K562 (cell line): ENCODE measurements around the gene DUSP16. TPM values are rescaled to one million over a fixed set of nuclear protein-coding genes. Genes with fewer than 3 reads are reported as not detected.

Source experiments
- ATAC-seq: fragments of 200-7000 bp; cut with Tn5 transposase; 3 replicates; pipeline ENCODE4 v1.9.1; 2020; ENCODE audit warnings: moderate library complexity
- BruUV-seq: library from RNA; stranded (reverse); fragments of 400-500 nt; replicated peaks from 2 replicates; lab custom pipeline; 2021; lab: Mats Ljungman, UMichigan
- CTCF ChIA-PET: fragments of 300-600 bp; formaldehyde crosslinking; extraction: SDS; loops from one replicate; lab custom pipeline; 2021; ENCODE audit warnings: low intra/inter-chr PET ratio; lab: Yijun Ruan, JAX
- POLR2A ChIA-PET: fragments of 300-600, 350-650 bp; sonication (Branson Sonifier 250); formaldehyde crosslinking; extraction: SDS; loops from one replicate; lab custom pipeline; 2021; ENCODE audit warnings: antibody characterized with exemption, inconsistent platforms; lab: Yijun Ruan, JAX
- DNase-seq, 4 experiments: peaks; one replicate each; pipeline versions ENCODE4 v3.0.0 to v3.0.0-alpha.2; 2011 to 2018; ENCODE audit warnings: low spot score in 3 of 4, mixed read lengths in 3 of 4; ENCODE audit errors: extremely low read depth in 1 of 4
- FAIRE-seq: peaks from 2 replicates; lab custom pipeline; 2011; peaks lifted over from hg19 to GRCh38; lab: Jason Lieb, UNC
- H2AFZ ChIP-seq: 2 replicates; pipeline ENCODE4 v1.6.0; 2011; ENCODE audit warnings: low read depth, low read length, control low read depth, inconsistent platforms
- H3K27ac ChIP-seq: fragments of 200-600 bp; 3 replicates; pipeline ENCODE4 v1.8.0; 2011; ENCODE audit warnings: low read depth, mild to moderate bottlenecking, control low read depth, inconsistent platforms, low read length, moderate library complexity, mixed read lengths; ENCODE audit errors: extremely low read depth
- H3K27me3 ChIP-seq, 2 experiments: fragments of 300-600 bp in 1 of 2; 2 replicates in 1 of 2; 3 replicates in 1 of 2; pipeline versions ENCODE4 v1.6.0 to v1.8.0; 2011; ENCODE audit warnings: inconsistent platforms in 2 of 2, low read length in 2 of 2, mild to moderate bottlenecking in 1 of 2, mixed read lengths in 1 of 2, moderate library complexity in 1 of 2; ENCODE audit not compliant: control insufficient read depth in 2 of 2, insufficient read depth in 2 of 2
- H3K36me3 ChIP-seq: fragments of 300-600 bp; 3 replicates; pipeline ENCODE4 v1.8.0; 2011; ENCODE audit warnings: mild to moderate bottlenecking, low read length, inconsistent platforms; ENCODE audit not compliant: control insufficient read depth, insufficient read depth
- H3K4me1 ChIP-seq, 2 experiments: fragments of 200-600 bp in 1 of 2; replicated peaks in 1 of 2; 2 replicates in 1 of 2; 3 replicates in 1 of 2; pipeline versions ENCODE4 v1.5.1 to v1.8.0; 2011; ENCODE audit warnings: inconsistent platforms in 2 of 2, low read length in 2 of 2, mild to moderate bottlenecking in 1 of 2, mixed read lengths in 1 of 2, moderate library complexity in 1 of 2; ENCODE audit not compliant: control insufficient read depth in 2 of 2, insufficient read depth in 2 of 2
- H3K4me2 ChIP-seq: 2 replicates; pipeline ENCODE4 v1.6.1; 2011; ENCODE audit warnings: low read length, control low read depth, inconsistent platforms, mixed read lengths; ENCODE audit not compliant: insufficient read depth
- H3K4me3 ChIP-seq: fragments of 200-600 bp; sonication (generic), shearing (Covaris generic); 2 replicates; pipeline ENCODE4 v1.5.1; 2016; ENCODE audit warnings: control low read depth, inconsistent platforms
- H3K79me2 ChIP-seq: fragments of 200-600 bp; 3 replicates; pipeline ENCODE4 v1.8.0; 2011; ENCODE audit warnings: low read length, inconsistent platforms; ENCODE audit not compliant: control insufficient read depth, insufficient read depth
- H3K9ac ChIP-seq, 2 experiments: 2 replicates each; pipeline versions ENCODE4 v1.6.0 to v1.6.1; 2011; ENCODE audit warnings: low read depth in 2 of 2, low read length in 2 of 2, control low read depth in 1 of 2, inconsistent platforms in 1 of 2, mild to moderate bottlenecking in 1 of 2, mixed read lengths in 1 of 2; ENCODE audit not compliant: insufficient read depth in 1 of 2
- H3K9me1 ChIP-seq: one replicate; pipeline ENCODE4 v1.6.0; 2011; ENCODE audit warnings: inconsistent platforms, mild to moderate bottlenecking, low read length, moderate library complexity; ENCODE audit not compliant: control insufficient read depth, insufficient read depth
- H3K9me3 ChIP-seq: replicated peaks from 2 replicates; pipeline ENCODE4 v1.5.1; 2011; ENCODE audit warnings: low read depth, low read length, inconsistent platforms; ENCODE audit not compliant: control insufficient read depth, insufficient read depth
- H4K20me1 ChIP-seq: replicated peaks from 2 replicates; pipeline ENCODE4 v1.6.1; 2011; ENCODE audit warnings: low read length, inconsistent platforms, mixed read lengths; ENCODE audit not compliant: control insufficient read depth, insufficient read depth
- CAMTA2 ChIP-seq: fragments of 250-450 bp; sonication (Bioruptor Pico); conservative IDR thresholded peaks from 2 replicates; pipeline ENCODE4 v1.5.1; 2022
- DACH1 ChIP-seq: fragments of 450-650 bp; IDR thresholded peaks from 2 replicates; pipeline ENCODE4 v1.6.1; 2018; ENCODE audit not compliant: partially characterized antibody
- ELF2 ChIP-seq: fragments of 250-450 bp; sonication (Bioruptor Pico); IDR thresholded peaks from 2 replicates; pipeline ENCODE4 v1.5.0; 2021; ENCODE audit warnings: mild to moderate bottlenecking
- HSF4 ChIP-seq: fragments of 250-450 bp; sonication (Bioruptor Pico); IDR thresholded peaks from 2 replicates; pipeline ENCODE4 v2.1.2; 2022; ENCODE audit warnings: mild to moderate bottlenecking, moderate library complexity, borderline replicate concordance
- MEIS2 ChIP-seq: fragments of 450-650 bp; IDR thresholded peaks from 2 replicates; pipeline ENCODE4 v1.6.1; 2014; ENCODE audit warnings: mild to moderate bottlenecking; ENCODE audit not compliant: partially characterized antibody
- MTF1 ChIP-seq: fragments of 250-450 bp; sonication (Bioruptor Pico); IDR thresholded peaks from 2 replicates; pipeline ENCODE4 v1.9.0; 2021; ENCODE audit warnings: moderate library complexity, mild to moderate bottlenecking, inconsistent platforms, borderline replicate concordance
- NRF1 ChIP-seq, 2 experiments: fragments of 450-650 bp; IDR thresholded peaks in 1 of 2; conservative IDR thresholded peaks in 1 of 2; 2 replicates each; pipeline ENCODE4 v1.6.1; 2014; ENCODE audit warnings: mild to moderate bottlenecking in 2 of 2
- RBM25 ChIP-seq: fragments of 200-400 bp; formaldehyde crosslinking; IDR thresholded peaks from 2 replicates; pipeline ENCODE4 v1.6.1; 2018; ENCODE audit warnings: low read length, low read depth, moderate library complexity; ENCODE audit not compliant: severe bottlenecking
- SRSF7 ChIP-seq: fragments of 200-400 bp; formaldehyde crosslinking; optimal IDR thresholded peaks from 2 replicates; pipeline ENCODE3; 2017; ENCODE audit warnings: mild to moderate bottlenecking, low read depth, low read length
- STAT5A ChIP-seq: IDR thresholded peaks from 2 replicates; pipeline ENCODE4 v1.6.1; 2012; ENCODE audit warnings: low read length, inconsistent platforms, borderline replicate concordance
- TAF1 ChIP-seq: IDR thresholded peaks from 2 replicates; pipeline ENCODE4 v1.6.1; 2011; ENCODE audit warnings: mild to moderate bottlenecking, low read length, moderate library complexity; ENCODE audit not compliant: insufficient read depth, control insufficient read depth, severe bottlenecking; ENCODE audit errors: extremely low read depth
- ZNF445 ChIP-seq: fragments of 250-450 bp; sonication (Bioruptor Pico); IDR thresholded peaks from 2 replicates; pipeline ENCODE4 v1.4.0; 2020; ENCODE audit warnings: low read depth, mild to moderate bottlenecking, moderate library complexity
- ZNF584 ChIP-seq: fragments of 200-800 bp; sonication (Bioruptor generic); IDR thresholded peaks from 2 replicates; pipeline ENCODE4 v1.6.1; 2016; ENCODE audit warnings: low read depth, mild to moderate bottlenecking, missing genetic modification characterization, missing compliant biosample characterization
- WGBS: fragments of 100-300 bp; shearing (Covaris generic); methylation state at CpG from one replicate; pipeline ENCODE4 v1.1.6; 2016; ENCODE audit warnings: low coverage, mixed read lengths; ENCODE audit not compliant: insufficient coverage; ENCODE audit errors: missing lambda C conversion rate; 5-methylcytosine and 5-hydroxymethylcytosine counted together
- in situ Hi-C: fragments of 300-500 bp; cut with MboI; formaldehyde crosslinking; loops from 4 replicates; pipeline ENCODE4 v1.15.0; 2018; ENCODE audit warnings: inconsistent platforms, mixed read lengths
- intact Hi-C: fragments of 100-400 bp; cut with micrococcal nuclease; formaldehyde crosslinking; loops from 2 replicates; pipeline ENCODE4 v1.14.2; 2022
- polyA plus RNA-seq, 8 experiments: library from polyadenylated mRNA; depleted of rRNA in 4 of 8; stranded (reverse) in 5 of 8; unstranded in 3 of 8; fragments of >200 nt; fragmentation: Nextera tagmentation in 2 of 8; fragmentation: Illumina TruSeq in 1 of 8; extraction: Ambion mirVana in 2 of 8; extraction: Trizol in 1 of 8; gene quantifications; 2 replicates each; pipeline versions ENCODE4 v1.2.1 to v1.2.3, GENCODE V29; 2011 to 2014; ENCODE audit warnings: inconsistent platforms in 1 of 8, missing spikeins in 1 of 8
- total RNA-seq, 7 experiments: library from RNA; depleted of rRNA in 6 of 7; stranded (reverse); fragments of >200 nt in 6 of 7; fragmentation: Illumina TruSeq in 2 of 7; extraction: Trizol in 2 of 7; gene quantifications; 2 replicates each; pipeline versions ENCODE4 v1.2.1 to v1.2.3, GENCODE V29; 2011 to 2021; ENCODE audit warnings: low replicate concordance in 1 of 7
- TF ChIP-seq, protein P1 (sequence below): fragments of 250-450 bp; sonication (Bioruptor Pico); IDR thresholded peaks from 2 replicates; pipeline ENCODE4 v1.5.0; 2021

The DUSP16 gene
- total and polyA plus RNA-seq, 9 of the 15 experiments (the other 6 are each of a cell fraction or from before 2014, with no cell fraction given): 0.70 to 12.3 (median 5.7) TPM

DNA sequence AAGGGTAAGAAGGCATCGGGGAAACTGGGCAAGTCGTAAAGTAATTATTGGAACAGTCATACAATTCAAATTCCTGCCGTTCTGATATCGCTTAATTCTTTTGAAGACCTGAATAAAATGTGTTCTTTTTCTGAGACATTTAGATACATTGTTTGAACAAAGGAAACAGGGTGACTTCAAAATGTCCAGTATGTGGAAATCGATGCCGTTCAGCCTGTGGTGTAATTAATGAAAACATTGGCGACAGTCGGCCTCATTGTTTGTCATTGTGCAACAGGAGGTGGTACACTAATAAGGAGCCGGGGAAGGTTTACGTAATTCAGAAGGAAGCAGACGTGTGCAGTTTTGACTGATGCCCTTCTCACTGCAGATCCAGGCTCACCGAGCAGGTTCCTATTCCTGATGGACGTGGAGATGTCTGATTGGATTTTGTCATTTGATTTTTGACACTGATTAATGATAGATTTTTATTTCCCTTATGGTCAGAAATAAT lies 113.1 kb downstream of the DUSP16 start (continued):
- TF ChIP-seq ZNF584 (CRISPR knock-in tag): no peak
- no peak for TF ChIP-seq HSF4 (CRISPR knock-in tag)
- no peak for TF ChIP-seq CAMTA2 (CRISPR knock-in tag)

GRCh38 chr12:12447837-12448236 lies 114.8 kb downstream of the DUSP16 start:
- no peak overlapping the region for H3K4me3 ChIP-seq
- H3K4me2 ChIP-seq: no peak overlapping the region
- H3K79me2 ChIP-seq: no peaks in the 10 kb centered on the region
- H3K36me3 ChIP-seq: no peaks in the 10 kb centered on the region
- H3K27me3 ChIP-seq: no peaks in the 10 kb centered on the region
- 82% methylated on average over 10 of the region's 10 CpGs for WGBS
- ATAC-seq (no peak), DNase-seq (no peak), FAIRE-seq (no peak)
- H3K4me1 ChIP-seq: peaks cover 0 to 2% of the 10 kb centered on the region in 2 experiments; a peak in 2 of 5 replicates
- CTCF ChIA-PET: no interaction called here
- H2AFZ ChIP-seq: no peak overlapping the region
- no peak overlapping the region for H3K9ac ChIP-seq
- H3K9me3 ChIP-seq: no peaks in the 10 kb centered on the region
- POLR2A ChIA-PET: no interaction called here
- no TSS peak for BruUV-seq
- 0 out of 2 replicates have a peak, but pooled peaks cover 3% of the 10 kb centered on the region for H4K20me1 ChIP-seq
- intact Hi-C loops: no loop called here
- H3K27ac ChIP-seq: no peak overlapping the region
- no peaks in the 10 kb centered on the region for H3K9me1 ChIP-seq
- TF ChIP-seq SRSF7 (no peak), MTF1 (CRISPR knock-in tag) (no peak), NRF1 (conservative IDR thresholded peaks at IDR 0.05 in 1 of 2, IDR thresholded peaks at IDR 0.05 in 1 of 2) (no peak), ZNF445 (CRISPR knock-in tag) (no peak), MEIS2 (no peak), RBM25 (no peak), TAF1 (no peak), STAT5A (no peak), ELF2 (CRISPR knock-in tag) (no peak), DACH1 (no peak)
- TF ChIP-seq, protein P1, sequence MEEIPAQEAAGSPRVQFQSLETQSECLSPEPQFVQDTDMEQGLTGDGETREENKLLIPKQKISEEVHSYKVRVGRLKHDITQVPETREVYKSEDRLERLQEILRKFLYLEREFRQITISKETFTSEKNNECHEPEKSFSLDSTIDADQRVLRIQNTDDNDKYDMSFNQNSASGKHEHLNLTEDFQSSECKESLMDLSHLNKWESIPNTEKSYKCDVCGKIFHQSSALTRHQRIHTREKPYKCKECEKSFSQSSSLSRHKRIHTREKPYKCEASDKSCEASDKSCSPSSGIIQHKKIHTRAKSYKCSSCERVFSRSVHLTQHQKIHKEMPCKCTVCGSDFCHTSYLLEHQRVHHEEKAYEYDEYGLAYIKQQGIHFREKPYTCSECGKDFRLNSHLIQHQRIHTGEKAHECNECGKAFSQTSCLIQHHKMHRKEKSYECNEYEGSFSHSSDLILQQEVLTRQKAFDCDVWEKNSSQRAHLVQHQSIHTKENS: no peak
- TF ChIP-seq, all 486 proteins: peak for 0
- in situ Hi-C loops: no loop called here
